ENCODE results near the gene NDUFA13.

The NDUFA13 gene

GRCh38 chr19:19507354-19507753, 8.7 kb upstream of the NDUFA13 start:
- Histone ChIP-seq H4K12ac (ENCODE audit: low read depth, low read length) (no peak overlapping the region), H2BK120ac (ENCODE audit: insufficient read depth, low read length, poor library complexity) (no peak overlapping the region), H2BK12ac (ENCODE audit: low read length) (no peak overlapping the region), H3K36me3 (ENCODE audit: control insufficient read depth in 1 of 2, insufficient read depth in 2 of 2, low read length in 2 of 2) (peaks cover 53 to 55% of the 10 kb centered on the region in 2 experiments), H2AK5ac (ENCODE audit: low read length) (no peak overlapping the region), H3K14ac (ENCODE audit: low read length) (no peak overlapping the region), H3K79me1 (ENCODE audit: low read length) (no peaks in the 10 kb centered on the region), H4K8ac (ENCODE audit: low read depth, low read length) (no peak overlapping the region), H2BK5ac (ENCODE audit: low read depth, low read length, poor library complexity) (no peak overlapping the region), H3K23ac (ENCODE audit: low read length) (no peak overlapping the region), H3K4me1 (ENCODE audit: control insufficient read depth in 1 of 2, insufficient read depth in 2 of 2, low read length in 2 of 2) (no peaks in the 10 kb centered on the region), H3K27me3 (ENCODE audit: insufficient read depth, low read length) (no peaks in the 10 kb centered on the region), H2AFZ (ENCODE audit: insufficient read depth, low read length, poor library complexity) (no peak overlapping the region), H3K27ac (ENCODE audit: low read depth, low read length) (no peak overlapping the region), H3K4me3 (ENCODE audit: low read depth, low read length) (no peak overlapping the region), H3K9me3 (ENCODE audit: insufficient read depth, low read depth, low read length) (no peaks in the 10 kb centered on the region), H3K79me2 (ENCODE audit: control insufficient read depth, insufficient read depth, low read length, poor library complexity) (no peaks in the 10 kb centered on the region), H3K4me2 (ENCODE audit: low read length) (no peak overlapping the region), H4K91ac (ENCODE audit: low read depth, low read length) (no peak overlapping the region), H3K4ac (ENCODE audit: low read depth, low read length) (no peak overlapping the region), H3K9ac (ENCODE audit: low read length) (no peak overlapping the region), H3K18ac (ENCODE audit: low read length) (no peak overlapping the region)
- DNase-seq, result no peak
- no CpG with 5 or more reads among the region's 8 CpGs for WGBS (ENCODE audit: extremely low coverage, insufficient coverage, insufficient read length)

- Histone ChIP-seq H3K9ac (ENCODE audit: low read length) (no peak overlapping the region), H4K91ac (ENCODE audit: low read depth, low read length) (no peak overlapping the region), H4K12ac (ENCODE audit: low read depth, low read length) (no peak overlapping the region), H3K4me1 (ENCODE audit: control insufficient read depth in 1 of 2, insufficient read depth in 2 of 2, low read length in 2 of 2) (no peaks in the 10 kb centered on the region), H3K23ac (ENCODE audit: low read length) (no peak overlapping the region), H2BK120ac (ENCODE audit: insufficient read depth, low read length, poor library complexity) (no peak overlapping the region), H3K14ac (ENCODE audit: low read length) (no peak overlapping the region), H3K4me3 (ENCODE audit: low read depth, low read length) (no peak overlapping the region), H3K27me3 (ENCODE audit: insufficient read depth, low read length) (no peaks in the 10 kb centered on the region), H2AFZ (ENCODE audit: insufficient read depth, low read length, poor library complexity) (no peak overlapping the region), H3K9me3 (ENCODE audit: insufficient read depth, low read depth, low read length) (no peaks in the 10 kb centered on the region), H2AK5ac (ENCODE audit: low read length) (no peak overlapping the region), H2BK5ac (ENCODE audit: low read depth, low read length, poor library complexity) (no peak overlapping the region), H2BK12ac (ENCODE audit: low read length) (no peak overlapping the region), H3K79me1 (ENCODE audit: low read length) (no peaks in the 10 kb centered on the region), H3K4ac (ENCODE audit: low read depth, low read length) (no peak overlapping the region), H4K8ac (ENCODE audit: low read depth, low read length) (no peak overlapping the region), H3K4me2 (ENCODE audit: low read length) (no peak overlapping the region), H3K18ac (ENCODE audit: low read length) (no peak overlapping the region), H3K36me3 (ENCODE audit: control insufficient read depth in 1 of 2, insufficient read depth in 2 of 2, low read length in 2 of 2) (peaks cover 44 to 46% of the 10 kb centered on the region in 2 experiments), H3K27ac (ENCODE audit: low read depth, low read length) (no peak overlapping the region), H3K79me2 (ENCODE audit: control insufficient read depth, insufficient read depth, low read length, poor library complexity) (no peaks in the 10 kb centered on the region)
- no CpG with 5 or more reads among the region's 11 CpGs for WGBS (ENCODE audit: extremely low coverage, insufficient coverage, insufficient read length)
- DNase-seq, result no peak
These were observed 7.8 kb upstream of the NDUFA13 start for GRCh38 chr19:19508217-19508616.

GRCh38 chr19:19510432-19510831, 5.6 kb upstream of the NDUFA13 start:
- H2AFZ ChIP-seq (ENCODE audit: insufficient read depth, low read length, poor library complexity), result no peak overlapping the region
- H3K23ac ChIP-seq (ENCODE audit: low read length), result no peak overlapping the region
- H2AK5ac ChIP-seq (ENCODE audit: low read length), result no peak overlapping the region
- no peaks in the 10 kb centered on the region for H3K79me2 ChIP-seq (ENCODE audit: control insufficient read depth, insufficient read depth, low read length, poor library complexity)
- no CpG with 5 or more reads among the region's 6 CpGs for WGBS (ENCODE audit: extremely low coverage, insufficient coverage, insufficient read length)
- no peak overlapping the region for H3K14ac ChIP-seq (ENCODE audit: low read length)
- no peak overlapping the region for H3K27ac ChIP-seq (ENCODE audit: low read depth, low read length)
- H3K4me2 ChIP-seq (ENCODE audit: low read length), result no peak overlapping the region
- no peaks in the 10 kb centered on the region for H3K79me1 ChIP-seq (ENCODE audit: low read length)
- H3K36me3 ChIP-seq (ENCODE audit: control insufficient read depth in 1 of 2, insufficient read depth in 2 of 2, low read length in 2 of 2), result peaks cover 27 to 31% of the 10 kb centered on the region in 2 experiments
- no peak overlapping the region for H4K91ac ChIP-seq (ENCODE audit: low read depth, low read length)
- H3K18ac ChIP-seq (ENCODE audit: low read length), result no peak overlapping the region
- peaks cover 10% of the 10 kb centered on the region for H3K9me3 ChIP-seq (ENCODE audit: insufficient read depth, low read depth, low read length)
- no peak overlapping the region for H3K4ac ChIP-seq (ENCODE audit: low read depth, low read length)
- H4K12ac ChIP-seq (ENCODE audit: low read depth, low read length), result no peak overlapping the region
- H3K9ac ChIP-seq (ENCODE audit: low read length), result no peak overlapping the region
- peak overlapping the region; percentile 23 for H3K4me3 ChIP-seq (ENCODE audit: low read depth, low read length)
- peaks cover 2 to 3% of the 10 kb centered on the region in 2 experiments for H3K4me1 ChIP-seq (ENCODE audit: control insufficient read depth in 1 of 2, insufficient read depth in 2 of 2, low read length in 2 of 2)
- H4K8ac ChIP-seq (ENCODE audit: low read depth, low read length), result no peak overlapping the region
- peak; percentile 32 to 37 for DNase-seq
- no peak overlapping the region for H2BK120ac ChIP-seq (ENCODE audit: insufficient read depth, low read length, poor library complexity)
- no peak overlapping the region for H2BK12ac ChIP-seq (ENCODE audit: low read length)
- no peaks in the 10 kb centered on the region for H3K27me3 ChIP-seq (ENCODE audit: insufficient read depth, low read length)
- no peak overlapping the region for H2BK5ac ChIP-seq (ENCODE audit: low read depth, low read length, poor library complexity)

GRCh38 chr19:19513682-19514081, 2.3 kb upstream of the NDUFA13 start:
- no peak overlapping the region for H4K8ac ChIP-seq (ENCODE audit: low read depth, low read length)
- no peak overlapping the region for H2BK5ac ChIP-seq (ENCODE audit: low read depth, low read length, poor library complexity)
- no peak overlapping the region for H3K4me3 ChIP-seq (ENCODE audit: low read depth, low read length)
- peaks cover 8% of the 10 kb centered on the region for H3K79me2 ChIP-seq (ENCODE audit: control insufficient read depth, insufficient read depth, low read length, poor library complexity)
- peaks cover 10% of the 10 kb centered on the region for H3K9me3 ChIP-seq (ENCODE audit: insufficient read depth, low read depth, low read length)
- no peak overlapping the region for H3K4me2 ChIP-seq (ENCODE audit: low read length)
- no peaks in the 10 kb centered on the region for H3K27me3 ChIP-seq (ENCODE audit: insufficient read depth, low read length)
- H2BK120ac ChIP-seq (ENCODE audit: insufficient read depth, low read length, poor library complexity), result no peak overlapping the region
- no peak overlapping the region for H3K9ac ChIP-seq (ENCODE audit: low read length)
- H3K14ac ChIP-seq (ENCODE audit: low read length), result no peak overlapping the region
- H3K18ac ChIP-seq (ENCODE audit: low read length), result no peak overlapping the region
- no peak overlapping the region for H4K12ac ChIP-seq (ENCODE audit: low read depth, low read length)
- H3K4me1 ChIP-seq (ENCODE audit: control insufficient read depth in 1 of 2, insufficient read depth in 2 of 2, low read length in 2 of 2), result peaks cover 5 to 6% of the 10 kb centered on the region in 2 experiments
- no CpG with 5 or more reads among the region's 17 CpGs for WGBS (ENCODE audit: extremely low coverage, insufficient coverage, insufficient read length)
- H2AK5ac ChIP-seq (ENCODE audit: low read length), result no peak overlapping the region
- H4K91ac ChIP-seq (ENCODE audit: low read depth, low read length), result no peak overlapping the region
- H2BK12ac ChIP-seq (ENCODE audit: low read length), result no peak overlapping the region
- no peak overlapping the region for H3K23ac ChIP-seq (ENCODE audit: low read length)
- no peak overlapping the region for H3K4ac ChIP-seq (ENCODE audit: low read depth, low read length)
- no peak overlapping the region for H2AFZ ChIP-seq (ENCODE audit: insufficient read depth, low read length, poor library complexity)
- peaks cover 10% of the 10 kb centered on the region for H3K79me1 ChIP-seq (ENCODE audit: low read length)
- H3K27ac ChIP-seq (ENCODE audit: low read depth, low read length), result no peak overlapping the region
- H3K36me3 ChIP-seq (ENCODE audit: control insufficient read depth in 1 of 2, insufficient read depth in 2 of 2, low read length in 2 of 2), result peaks cover 7% of the 10 kb centered on the region in 2 experiments
- no peak for DNase-seq
